ENCODE data around the gene CDC42SE2. TPM values are rescaled to one million over a fixed set of nuclear protein-coding genes. Genes with fewer than 3 reads are reported as not detected.
"Not testable (repeated sequence)": the region's sequence is repeated elsewhere in the genome, so short reads cannot be mapped to it uniquely, and the experiment has no call there.

The CDC42SE2 gene
- total RNA-seq, 6 donors from 2014 or later, result 13.6 to 92.1 (median 36.5) TPM

DNA sequence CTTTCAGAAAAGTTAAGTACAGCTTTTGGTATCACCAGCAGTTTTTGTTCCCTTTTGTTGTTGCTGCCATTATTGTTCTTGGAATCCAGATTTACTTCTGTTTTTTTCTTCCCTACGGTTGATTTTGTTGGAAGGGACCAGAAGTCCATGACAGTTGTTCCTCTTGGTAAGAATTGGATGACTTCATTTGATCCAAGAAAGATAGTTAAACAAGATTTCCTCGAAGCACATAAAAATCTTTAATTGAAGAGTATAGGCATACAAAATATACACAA, 65.4 kb downstream of the CDC42SE2 start:
- 82% methylated on average over 2 of the region's 2 CpGs for WGBS, 2 donors
- TF ChIP-seq EP300 (IDR thresholded peaks at IDR 0.05), result no peak
- TF ChIP-seq POLR2AphosphoS5 (IDR thresholded peaks at IDR 0.05), result no peak
- no peak for TF ChIP-seq POLR2A (IDR thresholded peaks at IDR 0.05)
- TF ChIP-seq, protein P1, sequence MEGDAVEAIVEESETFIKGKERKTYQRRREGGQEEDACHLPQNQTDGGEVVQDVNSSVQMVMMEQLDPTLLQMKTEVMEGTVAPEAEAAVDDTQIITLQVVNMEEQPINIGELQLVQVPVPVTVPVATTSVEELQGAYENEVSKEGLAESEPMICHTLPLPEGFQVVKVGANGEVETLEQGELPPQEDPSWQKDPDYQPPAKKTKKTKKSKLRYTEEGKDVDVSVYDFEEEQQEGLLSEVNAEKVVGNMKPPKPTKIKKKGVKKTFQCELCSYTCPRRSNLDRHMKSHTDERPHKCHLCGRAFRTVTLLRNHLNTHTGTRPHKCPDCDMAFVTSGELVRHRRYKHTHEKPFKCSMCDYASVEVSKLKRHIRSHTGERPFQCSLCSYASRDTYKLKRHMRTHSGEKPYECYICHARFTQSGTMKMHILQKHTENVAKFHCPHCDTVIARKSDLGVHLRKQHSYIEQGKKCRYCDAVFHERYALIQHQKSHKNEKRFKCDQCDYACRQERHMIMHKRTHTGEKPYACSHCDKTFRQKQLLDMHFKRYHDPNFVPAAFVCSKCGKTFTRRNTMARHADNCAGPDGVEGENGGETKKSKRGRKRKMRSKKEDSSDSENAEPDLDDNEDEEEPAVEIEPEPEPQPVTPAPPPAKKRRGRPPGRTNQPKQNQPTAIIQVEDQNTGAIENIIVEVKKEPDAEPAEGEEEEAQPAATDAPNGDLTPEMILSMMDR (IDR thresholded peaks at IDR 0.05), result no peak

DNA sequence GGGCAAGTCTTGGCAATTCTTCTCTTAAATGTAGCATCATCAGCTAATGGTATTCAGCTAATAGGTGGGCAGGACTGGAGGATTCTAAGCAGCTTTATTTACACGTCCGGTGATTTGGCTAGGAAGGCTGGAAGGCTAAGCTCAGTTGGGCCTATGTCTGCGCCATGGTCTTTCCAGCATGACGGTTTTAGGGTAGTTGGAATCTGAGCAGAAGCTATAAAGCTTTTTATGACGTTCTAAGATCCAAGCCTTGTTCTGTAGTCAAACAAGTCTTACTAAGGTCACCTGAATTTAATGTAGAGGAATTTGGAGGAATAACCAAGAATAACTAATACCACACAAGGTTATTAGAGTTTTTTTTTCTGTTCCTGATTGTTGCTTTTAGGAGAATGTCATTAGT, 66.2 kb downstream of the CDC42SE2 start:
- no peak overlapping the region for H3K4me3 ChIP-seq
- no peak for ATAC-seq (ENCODE audit: low FRiP score in 2 of 2)
- peaks cover 0 to 9% (median 0%) of the 10 kb centered on the region in 4 donors for H3K4me1 ChIP-seq
- WGBS, 2 donors, result 92 to 97% methylated on average over 5 of the region's 5 CpGs
- no peaks in the 10 kb centered on the region for H3K36me3 ChIP-seq
- TF ChIP-seq, protein P1 (IDR thresholded peaks at IDR 0.05), result no peak
- TF ChIP-seq POLR2AphosphoS5 (IDR thresholded peaks at IDR 0.05) (no peak), POLR2A (IDR thresholded peaks at IDR 0.05) (no peak), EP300 (IDR thresholded peaks at IDR 0.05) (no peak)
- DNase-seq, result no peak
- no peaks in the 10 kb centered on the region for H3K27me3 ChIP-seq
- H3K9me3 ChIP-seq, result no peaks in the 10 kb centered on the region
- H3K27ac ChIP-seq, result no peak overlapping the region

More for the DNA sequence above, 65.4 kb downstream of the CDC42SE2 start:
- H3K27me3 ChIP-seq, result no peaks in the 10 kb centered on the region
- H3K9me3 ChIP-seq, result no peaks in the 10 kb centered on the region
- H3K4me3 ChIP-seq, result no peak overlapping the region
- DNase-seq (no peak), ATAC-seq (ENCODE audit: low FRiP score in 2 of 2) (no peak)
- H3K27ac ChIP-seq, result no peak overlapping the region
- peaks cover 0 to 10% (median 3%) of the 10 kb centered on the region in 4 donors for H3K4me1 ChIP-seq
- no peaks in the 10 kb centered on the region for H3K36me3 ChIP-seq

- not testable (repeated sequence) for H3K4me1 ChIP-seq; ATAC-seq (ENCODE audit: low FRiP score in 2 of 2); H3K9me3 ChIP-seq; H3K27me3 ChIP-seq; H3K27ac ChIP-seq; DNase-seq; H3K4me3 ChIP-seq; H3K36me3 ChIP-seq
- WGBS, 2 donors, result 90 to 95% methylated on average over 3 to 4 of the region's 4 CpGs
Observed at GRCh38 chr5:131335756-131336155, 71.9 kb downstream of the CDC42SE2 start.

DNA sequence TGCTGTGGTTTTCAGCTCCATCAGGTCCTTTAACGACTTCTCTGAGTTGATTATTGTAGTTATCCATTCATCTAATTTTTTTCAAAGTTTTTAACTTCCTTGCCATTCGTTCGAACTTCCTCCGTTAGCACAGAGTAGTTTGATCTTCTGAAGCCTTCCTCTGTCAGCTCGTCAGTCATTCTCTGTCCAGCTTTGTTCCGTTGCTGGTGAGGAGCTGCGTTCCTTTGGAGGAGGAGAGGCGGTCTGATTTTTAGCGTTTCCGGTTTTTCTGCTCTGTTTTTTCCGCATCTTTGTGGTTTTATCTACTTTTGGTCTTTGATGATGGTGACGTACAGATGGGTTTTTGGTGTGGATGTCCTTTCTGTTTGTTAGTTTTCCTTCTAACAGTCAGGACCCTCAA, 72.9 kb downstream of the CDC42SE2 start:
- not testable (repeated sequence) for H3K27ac ChIP-seq; DNase-seq; H3K9me3 ChIP-seq; ATAC-seq (ENCODE audit: low FRiP score in 2 of 2); H3K36me3 ChIP-seq; H3K4me1 ChIP-seq; H3K4me3 ChIP-seq; H3K27me3 ChIP-seq
- 83 to 97% methylated on average over 12 of the region's 12 CpGs for WGBS, 2 donors

GRCh38 chr5:131337240-131338050, 73.6 kb downstream of the CDC42SE2 start:
- DNase-seq, result peak in 1 of 2 donors; percentile 41
- not testable (repeated sequence) for H3K27ac ChIP-seq; ATAC-seq (ENCODE audit: low FRiP score in 2 of 2); H3K9me3 ChIP-seq; H3K27me3 ChIP-seq; H3K4me1 ChIP-seq; H3K36me3 ChIP-seq; H3K4me3 ChIP-seq
- WGBS, 2 donors, result 95 to 97% methylated on average over 23 to 27 of the region's 27 CpGs

- Histone ChIP-seq H3K27ac (no peak overlapping the region), H3K4me3 (no peak overlapping the region), H3K36me3 (peaks cover 0 to 4% (median 0%) of the 10 kb centered on the region in 4 donors), H3K27me3 (no peaks in the 10 kb centered on the region), H3K4me1 (peaks cover 0 to 6% (median 0%) of the 10 kb centered on the region in 4 donors), H3K9me3 (no peaks in the 10 kb centered on the region)
- DNase-seq (no peak), ATAC-seq (ENCODE audit: low FRiP score in 2 of 2) (no peak)
- TF ChIP-seq POLR2A (IDR thresholded peaks at IDR 0.05) (no peak), POLR2AphosphoS5 (IDR thresholded peaks at IDR 0.05) (no peak)
- TF ChIP-seq, protein P1 (IDR thresholded peaks at IDR 0.05), result no peak
- 95% methylated on average over 4 of the region's 4 CpGs for WGBS, 2 donors
Observed at GRCh38 chr5:131338051-131338453, 74.2 kb downstream of the CDC42SE2 start.

DNA sequence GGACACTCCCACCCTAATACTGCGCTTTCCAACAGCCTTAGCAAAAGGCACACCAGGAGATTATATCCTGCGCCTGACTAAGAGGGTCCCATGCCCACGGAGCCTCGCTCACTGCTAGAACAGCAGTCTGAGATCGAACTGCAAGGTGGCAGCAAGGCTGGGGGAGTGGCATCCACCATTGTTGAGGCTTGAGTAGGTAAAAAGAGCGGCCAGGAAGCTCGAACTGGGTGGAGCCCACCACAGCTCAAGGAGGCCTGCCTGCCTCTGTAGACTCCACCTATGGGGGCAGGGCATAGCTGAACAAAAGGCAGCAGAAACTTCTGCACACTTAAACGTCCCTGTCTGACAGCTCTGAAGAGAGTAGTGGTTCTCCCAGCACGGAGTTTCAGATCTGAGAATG, 80.4 kb downstream of the CDC42SE2 start:
- not testable (repeated sequence) for H3K27ac ChIP-seq; H3K4me3 ChIP-seq; H3K27me3 ChIP-seq; ATAC-seq (ENCODE audit: low FRiP score in 2 of 2); H3K9me3 ChIP-seq; H3K4me1 ChIP-seq; DNase-seq
- 93 to 100% methylated on average over 5 to 9 of the region's 9 CpGs for WGBS, 2 donors
- peaks cover 0 to 15% (median 0%) of the 10 kb centered on the region in 4 donors for H3K36me3 ChIP-seq

- not testable (repeated sequence) for H3K4me3 ChIP-seq; DNase-seq; H3K27ac ChIP-seq; H3K9me3 ChIP-seq; H3K27me3 ChIP-seq; ATAC-seq (ENCODE audit: low FRiP score in 2 of 2); H3K4me1 ChIP-seq
- peaks cover 0 to 15% (median 0%) of the 10 kb centered on the region in 4 donors for H3K36me3 ChIP-seq
- 96 to 100% methylated on average over 3 of the region's 3 CpGs for WGBS, 2 donors
Observed at GRCh38 chr5:131346204-131346603, 82.4 kb downstream of the CDC42SE2 start.
